Lower leg skin (tissue), 4 donors: Measurements from ENCODE around the gene POLR3A. TPM values are rescaled to one million over a fixed set of nuclear protein-coding genes. Genes with fewer than 3 reads are reported as not detected.

Source experiments
- DNase-seq, 2 donors: peaks; one replicate each; pipeline ENCODE4 v3.0.0-alpha.2; 2019; ENCODE audit warnings: low spot score in 2 of 2
- H3K4me3 ChIP-seq: fragments of 200-600 bp; sonication (generic); 2 replicates; pipeline ENCODE4 v1.5.1; 2017; ENCODE audit warnings: mild to moderate bottlenecking, low read depth; ENCODE audit not compliant: poor library complexity, severe bottlenecking
- CTCF ChIP-seq, 3 donors: fragments of 450-650 bp; IDR thresholded peaks; one replicate each; pipeline ENCODE4 v1.5.1; 2016; ENCODE audit warnings: antibody characterized with exemption in 3 of 3, mild to moderate bottlenecking in 3 of 3, moderate library complexity in 2 of 3
- POLR2A ChIP-seq, 2 donors: fragments of 450-650 bp; IDR thresholded peaks; one replicate each; pipeline ENCODE4 v1.6.1; 2016 to 2017; ENCODE audit warnings: antibody characterized with exemption in 2 of 2, mild to moderate bottlenecking in 1 of 2, moderate library complexity in 1 of 2
- WGBS, 2 donors: methylation state at CpG; one replicate each; pipeline ENCODE4 v1.1.5; 2018; 5-methylcytosine and 5-hydroxymethylcytosine counted together
- intact Hi-C: fragments of 100-400 bp; cut with DNase I; formaldehyde crosslinking; loops from one replicate; pipeline ENCODE4 v1.15.0; 2023; ENCODE audit warnings: low total_unique reads
- total RNA-seq, 4 donors: library from RNA; depleted of rRNA; stranded (reverse); fragments of >200 nt; gene quantifications; one replicate each; pipeline ENCODE4 v1.1.0, GENCODE V29; 2016

Gene POLR3A
- total RNA-seq, 4 donors from 2014 or later, result 8.7 to 11.1 (median 10.9) TPM

- no peak overlapping the region for H3K4me3 ChIP-seq
- intact Hi-C loops, result loop anchor here (5.0 kb wide), 1 partner anchor 793 kb away; no protein-coding TSS in a partner anchor
- TF ChIP-seq CTCF (IDR thresholded peaks at IDR 0.05) (no peak), POLR2A (IDR thresholded peaks at IDR 0.05) (no peak)
- DNase-seq, result peak in 1 of 2 donors; percentile 34
- WGBS, 2 donors, result 81 to 85% methylated on average over 8 of the region's 8 CpGs
These were observed 54.8 kb downstream of the POLR3A start for GRCh38 chr10:77974396-77975074.

- TF ChIP-seq POLR2A (IDR thresholded peaks at IDR 0.05) (no peak), CTCF (IDR thresholded peaks at IDR 0.05) (no peak)
- no peak overlapping the region for H3K4me3 ChIP-seq
- intact Hi-C loops, result loop anchor here (5.0 kb wide), 1 partner anchor 794 kb away; no protein-coding TSS in a partner anchor
- 83 to 89% methylated on average over 5 of the region's 5 CpGs for WGBS, 2 donors
- DNase-seq, result peak in 1 of 2 donors; percentile 39
These were observed 56.0 kb downstream of the POLR3A start for GRCh38 chr10:77973276-77973675.

GRCh38 chr10:77972148-77972547, 57.2 kb downstream of the POLR3A start:
- WGBS, 2 donors, result 80 to 83% methylated on average over 5 of the region's 5 CpGs
- DNase-seq, result no peak
- intact Hi-C loops, result loop anchor here (5.0 kb wide), 1 partner anchor 795 kb away; no protein-coding TSS in a partner anchor
- no peak overlapping the region for H3K4me3 ChIP-seq
- TF ChIP-seq POLR2A (IDR thresholded peaks at IDR 0.05) (no peak), CTCF (IDR thresholded peaks at IDR 0.05) (no peak)

- intact Hi-C loops, result loop anchor here (5.0 kb wide), 1 partner anchor 796 kb away; no protein-coding TSS in a partner anchor
- WGBS, 2 donors, result 93 to 95% methylated on average over 3 of the region's 3 CpGs
These were observed 57.5 kb downstream of the POLR3A start for GRCh38 chr10:77971804-77972144.

GRCh38 chr10:77970869-77971803, 58.2 kb downstream of the POLR3A start:
- WGBS, 2 donors, result 37% methylated on average over 7 of the region's 7 CpGs
- no peak overlapping the region for H3K4me3 ChIP-seq
- no peak for TF ChIP-seq CTCF (IDR thresholded peaks at IDR 0.05)
- intact Hi-C loops, result loop anchor here (5.0 kb wide), 1 partner anchor 796 kb away; no protein-coding TSS in a partner anchor
- peak; percentile 76 to 91 for DNase-seq

More at GRCh38 chr10:77971804-77972144, 57.5 kb downstream of the POLR3A start:
- H3K4me3 ChIP-seq, result no peak overlapping the region
- DNase-seq, result no peak
- TF ChIP-seq CTCF (IDR thresholded peaks at IDR 0.05) (no peak), POLR2A (IDR thresholded peaks at IDR 0.05) (no peak)
